Measurements from ENCODE around the gene LUC7L. TPM values are rescaled to one million over a fixed set of nuclear protein-coding genes. Genes with fewer than 3 reads are reported as not detected.
"Not testable (repeated sequence)": the region's sequence is repeated elsewhere in the genome, so short reads cannot be mapped to it uniquely, and the experiment has no call there.

The LUC7L gene, protein sequence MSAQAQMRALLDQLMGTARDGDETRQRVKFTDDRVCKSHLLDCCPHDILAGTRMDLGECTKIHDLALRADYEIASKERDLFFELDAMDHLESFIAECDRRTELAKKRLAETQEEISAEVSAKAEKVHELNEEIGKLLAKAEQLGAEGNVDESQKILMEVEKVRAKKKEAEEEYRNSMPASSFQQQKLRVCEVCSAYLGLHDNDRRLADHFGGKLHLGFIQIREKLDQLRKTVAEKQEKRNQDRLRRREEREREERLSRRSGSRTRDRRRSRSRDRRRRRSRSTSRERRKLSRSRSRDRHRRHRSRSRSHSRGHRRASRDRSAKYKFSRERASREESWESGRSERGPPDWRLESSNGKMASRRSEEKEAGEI
- 168 TPM for polyA plus RNA-seq (ENCODE audit: insufficient read length)
- long read RNA-seq, donor 1, partial matches to known transcripts: 12 of 24 reads
- long read RNA-seq, donor 1, other reads (novel, unspliced or antisense): 0 of 24 reads
- long read RNA-seq, donor 2, transcript LUC7L-201 (10 exons, 1,456 nt): major isoform, 7 of 41 reads
- long read RNA-seq, donor 2, partial matches to known transcripts: 23 of 41 reads
- long read RNA-seq, donor 2, other reads (novel, unspliced or antisense): 0 of 41 reads
- long read RNA-seq, donor 3, partial matches to known transcripts: 35 of 44 reads
- long read RNA-seq, donor 3, other reads (novel, unspliced or antisense): 0 of 44 reads
- long read RNA-seq, donor 4: 0 reads
- long read RNA-seq, donor 5, partial matches to known transcripts: 11 of 24 reads
- long read RNA-seq, donor 5, other reads (novel, unspliced or antisense): 0 of 24 reads
- long read RNA-seq, donor 6, partial matches to known transcripts: 5 of 14 reads
- long read RNA-seq, donor 6, other reads (novel, unspliced or antisense): 0 of 14 reads
- long read RNA-seq, donor 7, partial matches to known transcripts: 14 of 29 reads
- long read RNA-seq, donor 7, other reads (novel, unspliced or antisense): 0 of 29 reads
- long read RNA-seq, donor 8, partial matches to known transcripts: 0 of 5 reads
- long read RNA-seq, donor 8, other reads (novel, unspliced or antisense): 0 of 5 reads

DNA sequence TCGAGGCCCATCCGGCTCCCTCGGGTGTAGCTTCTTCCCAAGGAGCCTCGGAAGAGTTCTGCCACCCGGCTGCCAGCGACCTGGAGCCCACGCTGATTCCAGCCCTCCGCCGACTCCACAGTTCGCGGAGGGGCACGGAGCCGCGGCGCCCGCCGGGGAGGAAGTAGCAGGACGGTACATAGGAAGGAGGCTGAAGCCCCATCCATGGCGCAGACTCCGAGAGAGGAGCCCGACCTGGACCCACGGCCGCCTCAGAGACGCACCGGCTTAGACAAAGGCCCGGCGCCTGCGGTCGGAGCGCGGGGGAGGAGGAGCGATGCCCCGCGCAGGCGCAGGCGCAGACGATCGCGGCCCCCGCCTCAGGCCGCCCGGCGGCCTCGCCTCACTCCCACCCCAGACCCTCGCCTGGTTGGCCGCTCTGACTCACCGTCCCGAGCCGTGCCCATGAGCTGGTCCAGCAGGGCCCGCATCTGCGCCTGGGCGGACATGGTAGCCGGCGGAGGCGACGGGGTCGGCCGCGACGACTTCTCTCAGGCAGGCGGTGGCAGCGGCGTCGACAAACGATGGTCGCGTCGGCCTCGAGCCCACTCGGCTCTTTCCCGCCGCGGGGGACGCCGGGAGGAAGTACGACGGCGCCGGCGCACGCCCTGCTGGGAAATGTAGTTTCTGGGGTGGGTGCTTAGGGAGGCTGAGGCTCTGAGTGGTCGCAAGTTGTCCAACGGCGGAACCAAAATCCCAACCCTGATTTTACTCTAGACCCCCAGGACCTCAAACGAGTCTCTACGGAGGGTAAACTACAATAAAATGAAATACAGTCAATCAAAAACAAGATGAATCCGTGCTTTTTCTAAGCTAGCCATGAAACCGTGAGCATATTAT is at the start of gene LUC7L:
TSS of gene LUC7L (minus strand) at position 598 of the 879 bp plus-strand sequence. CDS start at position 488, 110 bp downstream.
- DNase-seq: peak; percentile 90

DNA sequence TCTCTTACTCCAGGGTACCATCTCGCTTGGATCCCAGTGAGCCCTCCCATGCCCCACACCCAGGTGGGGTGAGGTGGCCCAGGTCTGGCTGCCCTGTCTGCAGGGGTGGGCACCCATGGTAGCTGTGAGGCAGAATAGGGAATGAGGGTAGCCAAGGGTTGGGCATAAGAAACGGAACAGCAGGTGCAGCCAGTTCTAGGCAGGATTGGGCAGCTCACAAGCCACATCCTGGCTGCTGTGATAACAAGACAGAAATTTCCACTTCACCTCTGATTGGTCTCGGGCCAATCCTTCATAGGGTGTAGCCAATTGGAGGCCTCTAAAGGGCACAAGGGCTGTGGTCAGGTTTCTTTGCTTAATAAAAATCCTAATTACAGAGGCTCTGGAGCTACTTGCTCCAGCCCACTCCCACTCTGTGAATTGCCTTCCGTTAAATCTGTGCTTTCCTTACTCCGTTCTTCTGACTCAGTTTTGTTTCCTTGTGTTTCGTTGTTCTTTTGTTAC is 49.7 kb upstream of the LUC7L start:
- DNase-seq: no peak

DNA sequence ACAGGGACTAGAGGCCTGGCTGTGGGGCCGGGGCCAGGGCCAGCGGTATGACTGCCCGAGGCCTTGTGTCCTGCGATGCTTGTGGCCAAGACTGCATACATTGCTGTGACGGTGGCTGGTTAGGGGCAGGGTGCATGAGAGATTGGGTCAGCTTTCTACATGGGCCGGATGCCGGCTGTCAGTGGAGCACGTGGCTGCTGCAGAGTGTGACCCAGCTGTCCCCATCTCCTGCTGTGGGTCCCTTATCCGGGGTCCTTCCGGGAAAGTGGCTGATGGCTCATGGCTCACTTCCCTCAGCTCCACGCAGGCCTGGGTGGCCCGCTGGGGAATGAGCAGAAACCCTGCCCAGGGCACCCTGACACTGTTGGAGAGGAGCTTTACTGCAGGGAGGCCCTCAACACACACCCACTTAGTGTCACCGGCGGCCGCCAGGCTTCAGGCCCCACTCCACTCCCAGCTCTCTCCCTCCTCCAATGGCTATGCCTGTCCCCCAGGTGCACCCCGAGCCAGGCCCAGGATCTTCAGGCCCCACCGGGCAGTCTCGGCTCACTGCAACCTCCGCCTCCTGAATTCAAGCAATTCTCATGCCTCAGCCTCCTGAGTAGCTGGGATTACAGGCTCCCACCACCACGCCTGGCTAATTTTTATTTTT is 47.3 kb upstream of the LUC7L start:
- DNase-seq: no peak

DNA sequence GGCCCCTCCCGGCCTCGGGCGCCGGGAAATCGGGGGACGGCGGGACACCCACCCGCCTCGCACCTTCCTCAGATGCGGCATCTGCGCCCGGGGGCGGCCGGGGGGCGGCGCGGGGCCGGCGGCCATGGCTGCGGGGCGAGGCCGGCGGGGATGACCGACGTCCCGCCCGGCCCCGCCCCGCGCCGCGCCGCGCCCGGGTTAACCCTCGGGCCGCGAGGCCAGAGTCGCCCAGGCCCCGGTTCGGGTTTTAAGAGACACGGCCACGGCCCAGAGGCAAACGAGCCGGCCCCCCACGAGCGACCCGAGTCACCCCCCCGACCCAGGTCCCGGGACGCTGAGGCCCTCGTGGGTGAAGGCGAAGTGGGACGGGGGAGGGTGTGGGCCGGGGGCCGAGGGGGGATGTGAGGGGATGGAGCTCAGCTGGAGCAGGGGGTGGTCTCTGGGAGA is 46.6 kb upstream of the LUC7L start, which contains the start of gene RGS11:
TSS of gene RGS11 (minus strand) at position 159 of the 447 bp plus-strand sequence. CDS start at position 126, 33 bp downstream.
- no peak for DNase-seq

DNA sequence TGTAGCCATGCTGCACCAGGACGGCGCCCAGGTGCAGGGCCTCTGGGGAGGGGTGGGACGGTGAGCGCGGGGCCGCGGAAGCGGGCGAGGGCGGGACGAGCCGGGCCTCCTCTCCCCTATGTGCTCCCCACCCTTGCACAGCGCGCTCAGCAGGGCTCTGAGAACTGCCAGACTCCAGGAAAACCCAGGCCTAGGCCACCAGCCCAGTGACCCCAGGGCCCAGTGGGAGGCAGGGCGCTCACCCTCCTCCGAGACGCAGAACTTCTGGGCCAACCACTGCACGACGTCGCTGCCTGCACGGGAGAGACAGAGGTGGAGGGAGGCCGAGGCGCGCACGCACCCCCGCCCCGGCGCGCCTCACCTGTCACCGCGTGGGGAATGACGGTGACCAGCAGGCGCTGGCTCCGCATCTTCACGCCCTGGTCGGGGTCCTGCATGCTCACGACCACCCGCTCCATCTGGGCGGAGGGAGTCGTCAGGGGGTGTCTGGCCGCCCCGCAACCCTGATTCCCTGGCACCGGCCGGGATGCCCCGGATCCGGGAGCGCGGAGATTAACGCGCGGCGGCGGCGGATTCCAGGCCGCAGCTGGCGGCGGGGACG is 45.9 kb upstream of the LUC7L start:
- DNase-seq: no peak

DNA sequence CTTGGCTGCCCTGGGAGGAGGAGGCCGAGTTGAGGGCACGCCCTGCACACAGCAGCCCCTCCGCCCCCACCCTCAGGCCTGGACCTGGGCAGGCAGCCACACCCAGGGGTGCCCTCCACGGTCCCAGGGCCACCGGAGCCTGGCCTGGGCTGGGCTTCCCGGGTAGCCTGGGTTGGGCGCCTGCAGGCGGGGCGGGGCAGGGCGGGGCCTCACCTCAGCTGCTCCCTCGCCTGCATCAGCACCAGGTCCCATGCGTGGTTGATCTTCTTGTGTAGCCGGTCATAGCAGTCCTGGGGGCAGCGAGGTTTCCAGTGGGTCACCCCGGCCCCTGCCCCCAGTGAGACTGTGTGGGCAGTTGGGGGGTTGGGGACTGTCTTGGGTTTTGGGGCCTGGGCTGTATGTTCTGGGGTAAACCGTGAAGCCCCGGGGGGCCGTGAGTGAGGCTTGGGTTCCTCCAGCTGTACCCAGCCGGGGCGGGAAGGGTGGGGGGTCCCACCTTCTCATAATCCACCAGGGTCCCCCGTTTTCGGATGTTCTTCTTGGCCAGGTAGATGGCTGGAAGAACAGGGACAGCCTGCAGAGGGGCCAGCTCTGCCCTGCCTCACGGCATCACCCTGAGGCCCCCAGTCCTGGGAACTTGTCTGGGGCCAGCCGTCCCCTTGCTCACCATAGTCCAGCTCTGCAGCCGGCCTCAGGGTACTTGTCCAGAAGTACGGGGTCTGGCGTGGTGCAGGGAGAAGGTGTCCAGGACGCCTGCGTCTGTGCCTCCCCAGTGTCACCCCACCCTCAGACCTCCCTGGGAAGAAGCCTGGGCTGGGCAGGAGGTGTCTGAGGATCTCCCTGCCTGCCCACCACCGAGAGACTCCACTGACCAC is 44.5 kb upstream of the LUC7L start:
- no peak for DNase-seq

DNA sequence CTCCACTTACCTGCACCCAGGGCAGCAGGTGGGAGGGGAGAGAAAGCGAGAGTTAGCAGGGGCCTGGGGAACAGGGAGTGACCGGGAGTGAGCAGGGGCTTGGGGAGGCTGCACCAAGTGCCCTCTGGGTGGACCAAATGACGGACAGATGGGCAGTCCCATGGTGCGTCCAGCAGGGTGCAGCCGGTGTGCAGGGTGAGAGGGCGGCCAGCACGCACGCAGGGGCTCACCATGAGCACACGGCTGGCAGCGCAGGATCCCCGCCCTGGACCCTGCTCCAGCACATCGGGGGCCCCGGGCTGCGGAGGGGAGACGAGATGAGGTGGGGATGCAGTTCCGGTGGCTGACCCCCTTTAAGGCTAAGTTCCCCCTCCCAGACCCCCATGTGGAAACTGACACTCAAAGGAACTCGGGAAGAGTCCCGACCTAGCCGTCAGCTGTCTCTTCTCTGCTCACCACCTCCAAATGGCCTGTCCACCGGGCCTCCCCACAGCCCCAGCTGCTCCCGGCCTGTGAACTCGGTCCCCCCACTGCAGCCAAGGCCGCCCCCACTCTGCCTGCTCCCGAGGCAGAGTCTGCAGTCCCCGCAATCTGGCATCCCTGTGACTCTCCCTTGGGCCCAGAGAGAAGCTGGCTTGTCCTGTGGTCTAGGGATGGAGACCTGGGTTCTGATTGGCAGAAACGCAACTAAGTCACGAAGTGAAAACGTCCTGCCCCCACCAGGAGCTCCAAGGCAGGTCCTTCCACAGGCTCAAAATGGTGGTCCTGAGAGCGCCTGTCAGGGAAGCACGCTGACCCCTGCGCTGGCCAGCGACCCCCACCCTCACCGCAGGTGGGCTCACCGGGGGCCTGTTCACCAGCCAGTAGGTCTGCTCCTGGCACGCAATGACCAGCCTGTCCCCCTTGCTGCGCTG is 43.6 kb upstream of the LUC7L start:
- DNase-seq: no peak

DNA sequence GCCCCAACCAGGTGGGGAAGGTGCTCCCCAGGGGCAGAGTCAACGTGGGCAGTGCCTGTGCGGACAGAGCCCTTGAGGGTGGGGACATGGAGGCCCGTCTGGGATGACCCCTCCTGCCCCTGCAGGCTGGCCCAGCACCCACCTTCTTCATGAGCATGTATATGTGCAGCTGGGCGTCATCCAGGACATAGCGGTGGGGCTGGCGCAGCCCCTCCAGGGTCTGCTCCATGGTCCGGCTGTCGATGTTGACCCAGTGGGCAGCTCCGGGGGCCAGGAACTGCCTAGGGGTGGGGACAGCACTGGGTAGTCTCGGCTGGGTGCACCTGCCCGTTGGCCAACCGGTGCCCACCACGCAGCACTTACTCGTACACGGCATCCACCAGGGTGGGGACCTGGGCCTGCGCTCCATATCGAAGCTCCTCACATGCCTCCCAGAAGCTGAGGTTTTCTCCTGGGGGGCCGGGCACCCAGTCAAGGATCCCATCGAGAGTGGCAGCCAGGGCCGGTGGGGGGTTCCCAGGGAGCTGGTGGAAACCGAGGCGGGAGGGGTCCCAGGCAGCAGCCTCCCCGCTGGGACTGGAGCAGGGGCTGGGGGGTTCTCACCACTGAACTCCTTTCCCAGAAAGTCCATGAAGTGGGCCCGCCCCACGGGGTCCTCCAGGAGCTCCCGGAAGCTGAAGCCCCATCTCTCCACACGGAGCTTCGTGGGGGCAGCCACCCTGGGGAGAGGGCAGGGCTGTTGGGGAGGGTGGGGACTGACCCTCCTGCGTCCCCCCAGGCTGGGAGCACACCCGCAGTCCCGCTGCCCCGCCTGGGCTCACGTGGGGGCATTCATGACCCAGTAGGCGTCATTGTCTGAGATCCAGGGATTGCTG is 41.4 kb upstream of the LUC7L start:
- no peak for DNase-seq

DNA sequence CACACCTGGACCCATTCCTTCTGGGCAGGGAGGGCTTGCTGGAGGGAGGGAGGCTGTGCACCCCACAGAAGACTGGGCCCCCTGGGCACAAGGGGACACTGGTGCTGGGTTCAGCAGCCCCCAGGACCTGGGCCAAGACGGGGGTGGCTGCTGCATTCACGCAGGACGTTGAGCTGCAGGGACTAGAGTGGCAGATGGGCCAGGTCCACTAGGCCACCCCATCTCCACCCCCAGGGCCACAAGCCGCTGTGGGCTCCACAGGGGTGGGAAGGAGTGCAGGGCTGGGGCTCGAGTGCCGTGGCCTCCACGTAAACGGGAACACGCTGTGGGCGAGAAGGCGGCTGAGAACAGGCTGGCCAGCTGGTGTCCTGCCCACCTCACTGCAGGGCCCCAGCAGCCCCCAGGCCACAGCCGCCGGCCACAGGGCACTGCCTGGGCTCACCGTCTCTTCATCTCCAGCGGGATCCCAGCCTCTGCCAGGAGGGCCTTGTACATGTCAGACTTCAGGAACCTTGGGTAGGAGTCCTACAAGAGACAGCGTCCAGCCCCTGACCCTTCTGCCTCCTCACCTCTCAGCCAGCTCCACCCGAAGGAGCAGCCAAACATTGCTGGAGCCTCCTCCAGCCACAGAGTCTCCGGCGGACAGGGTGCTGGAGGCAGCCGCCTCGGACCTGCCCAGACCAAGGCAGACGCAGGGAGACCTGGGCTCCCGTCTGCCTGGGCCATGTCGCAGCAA is 40.0 kb upstream of the LUC7L start:
- DNase-seq: no peak

DNA sequence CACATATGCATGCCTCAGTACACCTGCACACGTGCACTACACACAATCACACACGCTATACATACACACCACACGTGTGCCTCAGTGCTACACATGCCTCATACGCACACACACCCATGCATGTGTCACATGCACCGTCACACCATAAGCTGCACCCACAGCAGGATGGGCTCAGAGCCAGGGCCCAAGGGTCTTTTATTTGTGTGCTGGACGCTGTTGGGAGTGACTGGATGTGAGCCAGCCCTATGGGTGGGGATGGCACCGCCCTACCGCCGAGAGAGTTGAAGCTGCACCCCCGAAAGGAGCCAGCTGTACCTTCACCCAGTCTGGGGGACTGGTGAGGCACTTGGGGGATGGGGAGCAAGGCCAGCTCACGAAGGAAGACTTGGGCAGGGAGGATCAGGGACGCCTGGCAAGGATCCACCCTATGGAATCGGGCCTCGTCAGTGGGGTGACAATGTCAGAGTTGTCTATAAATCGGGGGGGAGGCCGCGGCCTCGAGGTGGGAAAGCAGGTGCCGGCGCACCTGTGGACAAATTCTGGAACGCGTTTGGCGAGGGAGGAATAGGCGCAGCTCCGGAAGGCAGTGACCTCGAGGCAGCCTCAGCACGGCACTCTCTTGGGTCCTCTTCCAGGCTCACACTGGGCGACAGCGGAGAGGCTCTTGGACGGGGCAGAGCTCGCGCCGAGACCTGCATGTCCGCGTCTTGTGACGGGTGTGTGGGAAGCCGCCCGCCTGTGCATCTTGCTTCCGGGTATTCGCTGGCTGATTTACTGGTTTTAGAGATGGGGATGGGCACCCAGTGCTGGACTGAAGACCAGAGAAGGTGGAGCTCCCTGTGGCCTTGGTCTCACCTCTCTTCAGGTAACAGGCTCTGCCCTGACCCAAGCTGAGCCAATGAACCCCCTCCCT is 39.1 kb upstream of the LUC7L start:
- DNase-seq: no peak

DNA sequence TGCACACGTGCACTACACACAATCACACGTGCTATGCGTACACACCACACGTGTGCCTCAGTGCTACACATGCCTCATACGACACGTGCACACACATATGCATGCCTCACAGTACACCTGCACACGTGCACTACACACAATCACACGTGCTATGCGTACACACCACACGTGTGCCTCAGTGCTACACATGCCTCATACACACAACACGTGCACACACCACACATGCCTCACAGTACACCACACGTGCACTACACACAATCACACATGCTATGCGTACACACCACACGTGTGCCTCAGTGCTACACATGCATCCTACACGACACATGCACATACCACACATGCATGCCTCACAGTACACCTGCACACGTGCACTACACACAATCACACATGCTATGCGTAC is 38.3 kb upstream of the LUC7L start:
- not testable (repeated sequence) for DNase-seq

DNA sequence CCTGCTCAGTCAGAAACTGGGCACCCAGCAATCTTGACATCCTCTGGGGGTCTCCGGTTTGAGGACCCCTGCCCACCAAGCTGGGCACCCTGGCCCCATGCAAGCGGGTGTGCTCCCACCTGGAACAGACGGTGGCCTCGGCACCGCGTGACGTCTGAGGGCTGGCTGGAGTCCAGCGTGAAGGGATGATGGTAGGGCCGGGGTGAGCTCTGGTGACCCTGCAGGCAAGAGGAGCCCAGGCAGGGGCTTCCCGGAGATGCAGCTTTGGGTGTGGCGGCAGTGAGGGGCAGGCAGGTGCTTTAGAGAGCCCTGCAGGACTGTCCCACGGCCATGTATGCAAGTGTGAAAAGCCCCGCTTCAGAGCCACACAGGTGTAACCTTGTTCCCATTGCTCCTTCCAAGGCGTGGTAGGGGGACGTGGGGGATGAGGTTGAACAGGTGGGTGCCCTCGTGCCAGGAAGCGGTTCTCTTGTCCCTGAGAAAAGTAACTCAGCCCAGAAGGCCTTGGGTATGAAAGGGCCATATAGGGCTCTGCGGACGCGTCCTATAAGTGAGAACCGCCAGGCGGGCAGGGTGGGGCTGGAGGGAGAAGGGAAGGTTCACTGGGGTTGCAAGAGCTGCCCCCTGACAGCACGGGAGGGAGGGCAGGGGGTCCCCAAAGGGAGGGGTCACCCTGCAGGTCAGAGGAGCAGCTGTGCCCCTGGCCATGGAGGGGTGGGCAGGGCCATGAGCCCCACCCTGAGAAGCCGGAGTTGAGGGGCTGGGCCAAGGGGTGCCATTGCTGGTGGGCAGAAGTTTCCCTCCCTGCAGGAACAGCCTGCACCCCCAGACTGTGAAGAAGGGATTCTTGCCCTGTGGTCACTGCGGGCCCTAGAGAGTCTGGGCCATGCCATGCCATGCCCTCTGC is 37.3 kb upstream of the LUC7L start:
- DNase-seq: no peak

DNA sequence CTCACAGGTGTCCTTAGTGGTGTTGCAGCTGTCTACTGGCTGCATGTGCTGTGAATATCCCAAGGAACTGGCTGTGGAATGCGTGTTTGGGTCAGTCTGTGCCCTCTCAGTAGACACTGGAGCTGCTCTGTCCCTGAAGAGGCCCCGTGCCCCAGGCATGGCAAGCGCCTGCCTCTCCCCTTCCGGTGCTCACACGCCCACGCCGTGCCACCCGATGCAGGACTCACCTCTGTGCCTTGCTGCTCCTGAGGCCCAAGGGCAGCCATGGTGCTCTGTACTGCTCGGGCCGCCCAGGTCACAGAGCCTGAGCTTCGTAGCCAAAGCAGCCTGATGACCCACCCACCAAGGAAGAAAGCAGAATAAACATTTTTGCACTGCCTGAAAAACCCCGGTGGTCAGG is 36.5 kb upstream of the LUC7L start:
- no peak for DNase-seq

DNA sequence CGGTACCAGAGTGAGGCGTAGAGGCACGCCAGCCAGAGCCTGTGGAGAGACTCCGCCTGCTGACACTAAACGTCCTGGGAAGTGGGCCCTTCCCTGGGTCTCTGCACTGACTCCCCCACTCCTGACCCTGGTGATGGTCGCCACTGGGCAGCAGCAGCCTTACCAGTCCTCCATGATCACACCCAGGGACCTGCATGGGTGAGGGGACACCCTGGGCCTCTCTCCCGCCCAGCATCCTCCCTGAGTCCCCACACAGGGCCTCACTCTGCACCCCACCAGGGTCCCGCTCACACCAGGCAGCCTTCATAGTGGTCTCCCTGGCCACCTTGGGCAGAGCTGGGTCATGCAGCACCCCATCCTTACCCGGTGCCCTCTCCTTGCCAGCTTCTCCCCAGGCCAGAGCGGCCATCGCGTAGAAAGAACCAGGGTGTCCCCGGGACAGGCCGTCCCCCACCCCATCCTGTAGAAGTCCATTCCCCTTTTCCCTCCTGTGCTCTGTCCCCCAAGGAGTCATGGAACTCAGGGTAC is 35.8 kb upstream of the LUC7L start:
- DNase-seq: no peak
